HCT116 (cell line): ENCODE results near the gene ALG6. TPM values are rescaled to one million over a fixed set of nuclear protein-coding genes. Genes with fewer than 3 reads are reported as not detected.

Experiments used
- ATAC-seq: fragments of 200-7000 bp; cut with Tn5 transposase; 2 replicates; pipeline ENCODE4 v1.9.1; 2020; ENCODE audit warnings: mild to moderate bottlenecking, moderate library complexity
- BruUV-seq: library from RNA; stranded (reverse); fragments of 400-500 nt; replicated peaks from 2 replicates; lab custom pipeline; 2021; lab: Mats Ljungman, UMichigan
- CTCF ChIA-PET: fragments of 300-600 bp; sonication (Branson Sonifier 250); formaldehyde crosslinking; loops from one replicate; lab custom pipeline; 2021; ENCODE audit warnings: antibody characterized with exemption; lab: Charles Lee
- POLR2A ChIA-PET: fragments of 300-600, 350-600 bp; sonication (Branson Sonifier 250); formaldehyde crosslinking; loops from one replicate; lab custom pipeline; 2021; ENCODE audit warnings: antibody characterized with exemption; lab: Charles Lee
- RAD21 ChIA-PET, 2 experiments: fragments of 300-600 bp; sonication (Branson Sonifier 250); formaldehyde crosslinking; loops; one replicate each; lab custom pipeline; 2023; ENCODE audit warnings: low total read pairs in 2 of 2; ENCODE audit not compliant: uncharacterized antibody in 2 of 2, unreplicated experiment in 2 of 2, low non-redundant PET in 1 of 2; lab: Charles Lee
- DNase-seq: peaks from one replicate; pipeline ENCODE4 v3.0.0-alpha.2; 2010; ENCODE audit warnings: low read depth, low spot score
- H2AFZ ChIP-seq: fragments of 200-600 bp; shearing (Covaris generic), sonication (generic); 2 replicates; pipeline ENCODE4 v1.6.1; 2017; ENCODE audit warnings: low read depth, mixed run types, mixed read lengths, antibody characterized with exemption, low read length; ENCODE audit not compliant: poor library complexity, severe bottlenecking
- H3K27ac ChIP-seq: 2 replicates; pipeline ENCODE4 v1.5.1; 2012; ENCODE audit warnings: low read depth, low read length
- H3K27me3 ChIP-seq: fragments of 200-600 bp; sonication (generic); 2 replicates; pipeline ENCODE4 v1.6.1; 2016; ENCODE audit warnings: mixed run types, low read length, mixed read lengths; ENCODE audit not compliant: insufficient read depth
- H3K36me3 ChIP-seq, 2 experiments: fragments of 200-500 bp in 1 of 2; fragments of 200-600 bp in 1 of 2; sonication (Bioruptor generic) in 1 of 2; sonication (generic) in 1 of 2; 2 replicates each; pipeline versions ENCODE4 v1.5.1 to v1.6.1; 2014 to 2016; ENCODE audit warnings: low read length in 2 of 2, inconsistent platforms in 1 of 2, mixed read lengths in 1 of 2, mixed run types in 1 of 2; ENCODE audit not compliant: insufficient read depth in 2 of 2, control insufficient read depth in 1 of 2
- H3K4me1 ChIP-seq, 2 experiments: fragments of 200-600 bp in 1 of 2; sonication (generic) in 1 of 2; 2 replicates each; pipeline versions ENCODE4 v1.5.1 to v1.6.1; 2012 to 2017; ENCODE audit warnings: low read length in 2 of 2, inconsistent platforms in 1 of 2, mild to moderate bottlenecking in 1 of 2, mixed read lengths in 1 of 2, mixed run types in 1 of 2, moderate library complexity in 1 of 2; ENCODE audit not compliant: insufficient read depth in 2 of 2, control insufficient read depth in 1 of 2
- H3K4me2 ChIP-seq: fragments of 200-600 bp; sonication (generic); 2 replicates; pipeline ENCODE4 v1.6.1; 2017; ENCODE audit warnings: mixed run types, low read length, mixed read lengths
- H3K4me3 ChIP-seq, 2 experiments: fragments of 200-600 bp in 1 of 2; sonication (generic) in 1 of 2; replicated peaks in 1 of 2; 2 replicates each; pipeline ENCODE4 v1.5.1; 2011 to 2016; ENCODE audit warnings: low read length in 2 of 2, control low read depth in 1 of 2, low read depth in 1 of 2, mild to moderate bottlenecking in 1 of 2, mixed read lengths in 1 of 2, mixed run types in 1 of 2
- H3K79me2 ChIP-seq: fragments of 200-600 bp; sonication (generic); 2 replicates; pipeline ENCODE4 v1.6.1; 2017; ENCODE audit warnings: mild to moderate bottlenecking, mixed run types, low read length, moderate library complexity, mixed read lengths; ENCODE audit not compliant: insufficient read depth
- H3K9ac ChIP-seq: fragments of 200-600 bp; sonication (generic); 2 replicates; pipeline ENCODE4 v1.6.1; 2016; ENCODE audit warnings: low read length, mixed read lengths
- H3K9me2 ChIP-seq: fragments of 200-600 bp; sonication (generic), shearing (Covaris generic); 2 replicates; pipeline ENCODE4 v1.6.1; 2017; ENCODE audit warnings: mixed run types, mild to moderate bottlenecking, moderate library complexity; ENCODE audit not compliant: insufficient read depth
- H3K9me3 ChIP-seq, 2 experiments: fragments of 200-500 bp in 1 of 2; fragments of 200-600 bp in 1 of 2; sonication (Bioruptor generic) in 1 of 2; sonication (generic) in 1 of 2; 2 replicates each; pipeline ENCODE4 v1.6.1; 2014 to 2017; ENCODE audit warnings: low read length in 2 of 2, mixed read lengths in 2 of 2, inconsistent platforms in 1 of 2, low read depth in 1 of 2, mild to moderate bottlenecking in 1 of 2, mixed run types in 1 of 2, moderate library complexity in 1 of 2; ENCODE audit not compliant: control insufficient read depth in 1 of 2, insufficient read depth in 1 of 2
- H4K20me1 ChIP-seq: fragments of 200-600 bp; sonication (generic), shearing (Covaris generic); 2 replicates; pipeline ENCODE4 v1.6.1; 2017; ENCODE audit warnings: mixed run types, mild to moderate bottlenecking, moderate library complexity; ENCODE audit not compliant: insufficient read depth
- EZH2 ChIP-seq: fragments of 200-600 bp; sonication (generic); IDR thresholded peaks from 2 replicates; pipeline ENCODE4 v1.6.1; 2017; ENCODE audit warnings: antibody characterized with exemption, mixed run types
- SIN3A ChIP-seq: IDR thresholded peaks from 2 replicates; pipeline ENCODE4 v1.6.1; 2012; ENCODE audit warnings: low read depth
- ZFX ChIP-seq: fragments of 450-650 bp; IDR thresholded peaks from 2 replicates; pipeline ENCODE4 v1.6.1; 2017
- intact Hi-C: fragments of 100-400 bp; cut with micrococcal nuclease; formaldehyde crosslinking; loops from 2 replicates; pipeline ENCODE4 v1.10.0; 2022
- total RNA-seq: library from RNA; stranded (reverse); gene quantifications from one replicate; pipeline ENCODE4 v1.2.1, GENCODE V29; 2021; ENCODE audit not compliant: unreplicated experiment
- TF ChIP-seq, protein P1 (sequence below), 3 experiments: fragments of 200-600 bp in 1 of 3; sonication (generic) in 1 of 3; IDR thresholded peaks in 2 of 3; conservative IDR thresholded peaks in 1 of 3; 2 replicates each; pipeline ENCODE4 v1.5.1; 2012 to 2017; ENCODE audit warnings: low read depth in 2 of 3, low read length in 2 of 3, antibody characterized with exemption in 1 of 3, borderline replicate concordance in 1 of 3, control low read depth in 1 of 3, mild to moderate bottlenecking in 1 of 3, mixed read lengths in 1 of 3, mixed run types in 1 of 3, moderate library complexity in 1 of 3; ENCODE audit not compliant: insufficient read depth in 1 of 3

The ALG6 gene
- total RNA-seq, 1 experiment from 2014 or later = 14.7 TPM

DNA sequence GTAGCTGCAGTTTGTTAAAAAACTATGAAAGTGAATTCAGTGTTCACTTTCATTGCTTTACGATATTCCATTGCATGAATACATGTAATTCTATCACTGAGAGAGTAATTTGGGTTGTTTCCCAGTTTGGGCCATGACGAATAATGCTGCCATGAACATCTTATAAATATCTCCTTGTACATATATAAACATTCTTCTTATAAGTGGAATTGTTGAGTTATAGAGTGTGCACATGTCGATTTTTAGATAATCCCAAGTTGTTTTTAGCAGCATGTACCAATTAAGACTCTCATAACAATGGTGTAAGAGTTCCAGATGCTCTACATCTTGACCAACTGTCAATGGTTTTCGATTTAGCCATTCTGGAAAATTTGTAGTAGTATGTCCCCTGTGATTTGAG is 40.9 kb downstream of the ALG6 start:
- no peaks in the 10 kb centered on the region for H3K27me3 ChIP-seq
- no TSS peak for BruUV-seq
- CTCF ChIA-PET = no interaction called here
- no peaks in the 10 kb centered on the region for H4K20me1 ChIP-seq
- H3K9ac ChIP-seq = no peak overlapping the region
- intact Hi-C loops = no loop called here
- DNase-seq (no peak), ATAC-seq (no peak)
- H2AFZ ChIP-seq = no peak overlapping the region
- H3K9me2 ChIP-seq = no peaks in the 10 kb centered on the region
- no peaks in the 10 kb centered on the region for H3K36me3 ChIP-seq
- POLR2A ChIA-PET = no interaction called here
- H3K79me2 ChIP-seq = no peaks in the 10 kb centered on the region
- H3K9me3 ChIP-seq = no peaks in the 10 kb centered on the region
- RAD21 ChIA-PET = no interaction called here
- no peaks in the 10 kb centered on the region for H3K4me1 ChIP-seq
- no peak overlapping the region for H3K4me2 ChIP-seq
- TF ChIP-seq, protein P1, sequence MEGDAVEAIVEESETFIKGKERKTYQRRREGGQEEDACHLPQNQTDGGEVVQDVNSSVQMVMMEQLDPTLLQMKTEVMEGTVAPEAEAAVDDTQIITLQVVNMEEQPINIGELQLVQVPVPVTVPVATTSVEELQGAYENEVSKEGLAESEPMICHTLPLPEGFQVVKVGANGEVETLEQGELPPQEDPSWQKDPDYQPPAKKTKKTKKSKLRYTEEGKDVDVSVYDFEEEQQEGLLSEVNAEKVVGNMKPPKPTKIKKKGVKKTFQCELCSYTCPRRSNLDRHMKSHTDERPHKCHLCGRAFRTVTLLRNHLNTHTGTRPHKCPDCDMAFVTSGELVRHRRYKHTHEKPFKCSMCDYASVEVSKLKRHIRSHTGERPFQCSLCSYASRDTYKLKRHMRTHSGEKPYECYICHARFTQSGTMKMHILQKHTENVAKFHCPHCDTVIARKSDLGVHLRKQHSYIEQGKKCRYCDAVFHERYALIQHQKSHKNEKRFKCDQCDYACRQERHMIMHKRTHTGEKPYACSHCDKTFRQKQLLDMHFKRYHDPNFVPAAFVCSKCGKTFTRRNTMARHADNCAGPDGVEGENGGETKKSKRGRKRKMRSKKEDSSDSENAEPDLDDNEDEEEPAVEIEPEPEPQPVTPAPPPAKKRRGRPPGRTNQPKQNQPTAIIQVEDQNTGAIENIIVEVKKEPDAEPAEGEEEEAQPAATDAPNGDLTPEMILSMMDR (IDR thresholded peaks at IDR 0.05 in 2 of 3, conservative IDR thresholded peaks at IDR 0.05 in 1 of 3; ENCODE audit: borderline replicate concordance in 1 of 3, insufficient read depth in 1 of 3, low read depth in 2 of 3, low read length in 2 of 3) = no peak
- no peak overlapping the region for H3K4me3 ChIP-seq
- H3K27ac ChIP-seq = no peak overlapping the region

DNA sequence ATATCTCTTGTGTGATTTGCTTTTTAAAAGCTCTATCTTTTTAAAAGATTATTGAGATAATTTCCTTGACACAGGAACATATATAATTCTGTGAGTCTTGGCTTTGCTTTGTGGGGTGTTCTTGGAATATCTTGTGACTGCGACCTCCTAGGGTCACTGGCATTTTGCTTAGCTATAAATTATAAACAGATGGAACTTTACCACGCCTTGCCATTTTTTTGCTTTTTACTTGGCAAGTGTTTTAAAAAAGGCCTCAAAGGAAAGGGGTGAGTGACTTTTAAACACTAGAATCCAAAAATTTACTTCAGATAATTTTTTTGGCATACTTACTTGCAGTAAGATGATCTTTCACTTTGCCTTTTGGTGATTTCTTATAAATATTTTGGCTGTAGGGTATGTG is 43.6 kb downstream of the ALG6 start:
- Histone ChIP-seq H3K79me2 (no peaks in the 10 kb centered on the region), H3K27ac (no peak overlapping the region), H3K4me2 (no peak overlapping the region), H3K9me2 (no peaks in the 10 kb centered on the region), H4K20me1 (no peaks in the 10 kb centered on the region), H3K9ac (no peak overlapping the region), H3K9me3 (no peaks in the 10 kb centered on the region), H3K27me3 (no peaks in the 10 kb centered on the region), H2AFZ (no peak overlapping the region), H3K4me3 (no peak overlapping the region), H3K4me1 (no peaks in the 10 kb centered on the region), H3K36me3 (no peaks in the 10 kb centered on the region)
- intact Hi-C loops = no loop called here
- DNase-seq (no peak), ATAC-seq (no peak)
- ChIA-PET RAD21 (no interaction called here), CTCF (no interaction called here), POLR2A (no interaction called here)
- TF ChIP-seq SIN3A (no peak), EZH2 (no peak), ZFX (no peak)
- BruUV-seq = no TSS peak
